IPS DF 6.9 (cell line): ENCODE results near the gene ORC2.

Experiments used
- DNase-seq: peaks from one replicate; pipeline ENCODE4 v3.0.0-alpha.2; 2013; ENCODE audit warnings: low read depth, low spot score
- H3K27ac ChIP-seq: one replicate; pipeline ENCODE4 v1.5.1; 2013; ENCODE audit warnings: low read length, control low read depth
- H3K27me3 ChIP-seq: 2 replicates; pipeline ENCODE4 v1.6.1; 2013; ENCODE audit warnings: mild to moderate bottlenecking, low read length; ENCODE audit not compliant: control insufficient read depth, insufficient read depth
- H3K36me3 ChIP-seq: 2 replicates; pipeline ENCODE4 v1.6.1; 2013; ENCODE audit warnings: low read length; ENCODE audit not compliant: control insufficient read depth, insufficient read depth
- H3K4me1 ChIP-seq: 2 replicates; pipeline ENCODE4 v1.6.1; 2013; ENCODE audit warnings: low read length; ENCODE audit not compliant: control insufficient read depth, insufficient read depth
- H3K4me3 ChIP-seq: 2 replicates; pipeline ENCODE4 v1.5.1; 2013; ENCODE audit warnings: mild to moderate bottlenecking, low read length
- H3K9me3 ChIP-seq: 2 replicates; pipeline ENCODE4 v1.6.1; 2013; ENCODE audit warnings: low read length, inconsistent platforms; ENCODE audit not compliant: control insufficient read depth, insufficient read depth
- WGBS: extraction: QIAGEN DNeasy Blood & Tissue Kit; methylation state at CpG from one replicate; pipeline ENCODE4 v1.1.7; 2013; ENCODE audit warnings: mixed read lengths, missing lambda C conversion rate; ENCODE audit not compliant: insufficient read length, insufficient coverage; 5-methylcytosine and 5-hydroxymethylcytosine counted together

Gene ORC2

GRCh38 chr2:200943527-200944105, 19.8 kb downstream of the ORC2 start:
- no peak for DNase-seq
- H3K4me3 ChIP-seq: no peak overlapping the region
- H3K27ac ChIP-seq: no peak overlapping the region
- H3K27me3 ChIP-seq: no peaks in the 10 kb centered on the region
- H3K36me3 ChIP-seq: peaks cover 11% of the 10 kb centered on the region; the same call in 1 of the 2 replicates
- no CpG with 5 or more reads among the region's 1 CpG for whole genome bisulfite sequencing
- H3K9me3 ChIP-seq: no peaks in the 10 kb centered on the region
- H3K4me1 ChIP-seq: no peaks in the 10 kb centered on the region

- WGBS: no CpG with 5 or more reads among the region's 1 CpG
- Histone ChIP-seq H3K9me3 (no peaks in the 10 kb centered on the region), H3K36me3 (peaks cover 16% of the 10 kb centered on the region; the same call in 1 of the 2 replicates), H3K27ac (no peak overlapping the region), H3K4me3 (no peak overlapping the region), H3K4me1 (no peaks in the 10 kb centered on the region), H3K27me3 (no peaks in the 10 kb centered on the region)
- DNase-seq: no peak
These were observed 23.6 kb downstream of the ORC2 start for GRCh38 chr2:200939832-200940231.

- Histone ChIP-seq H3K27me3 (no peaks in the 10 kb centered on the region), H3K9me3 (no peaks in the 10 kb centered on the region), H3K27ac (no peak overlapping the region), H3K4me3 (no peak overlapping the region), H3K4me1 (no peaks in the 10 kb centered on the region), H3K36me3 (peaks cover 11% of the 10 kb centered on the region; the same call in 1 of the 2 replicates)
- WGBS: no CpG with 5 or more reads among the region's 3 CpGs
- no peak for DNase-seq
These were observed 32.4 kb downstream of the ORC2 start for GRCh38 chr2:200930947-200931626.

GRCh38 chr2:200929334-200930249, 33.9 kb downstream of the ORC2 start:
- Histone ChIP-seq H3K27ac (no peak overlapping the region), H3K27me3 (no peaks in the 10 kb centered on the region), H3K36me3 (peaks cover 9% of the 10 kb centered on the region; the same call in 1 of the 2 replicates), H3K4me1 (no peaks in the 10 kb centered on the region), H3K4me3 (no peak overlapping the region), H3K9me3 (no peaks in the 10 kb centered on the region)
- DNase-seq: no peak
- no CpG with 5 or more reads among the region's 2 CpGs for WGBS

GRCh38 chr2:200922439-200922838, 41.0 kb downstream of the ORC2 start:
- H3K36me3 ChIP-seq: peaks cover 3% of the 10 kb centered on the region; the same call in 1 of the 2 replicates
- no CpG with 5 or more reads among the region's 6 CpGs for WGBS
- H3K4me3 ChIP-seq: no peak overlapping the region
- no peak for DNase-seq
- H3K27ac ChIP-seq: no peak overlapping the region
- H3K4me1 ChIP-seq: no peaks in the 10 kb centered on the region
- no peaks in the 10 kb centered on the region for H3K27me3 ChIP-seq
- no peaks in the 10 kb centered on the region for H3K9me3 ChIP-seq

GRCh38 chr2:200913654-200914053, 49.8 kb downstream of the ORC2 start:
- no peaks in the 10 kb centered on the region for H3K4me1 ChIP-seq
- H3K27ac ChIP-seq: no peak overlapping the region
- H3K27me3 ChIP-seq: no peaks in the 10 kb centered on the region
- no peak overlapping the region for H3K4me3 ChIP-seq
- no peak for DNase-seq
- peaks cover 15% of the 10 kb centered on the region; the same call in 1 of the 2 replicates for H3K36me3 ChIP-seq
- no peaks in the 10 kb centered on the region for H3K9me3 ChIP-seq

- H3K4me1 ChIP-seq: no peaks in the 10 kb centered on the region
- 100% methylated on average over 2 of the region's 4 CpGs for WGBS
- H3K27ac ChIP-seq: no peak overlapping the region
- H3K36me3 ChIP-seq: peaks cover 8% of the 10 kb centered on the region; the same call in 1 of the 2 replicates
- DNase-seq: no peak
- no peaks in the 10 kb centered on the region for H3K9me3 ChIP-seq
- no peak overlapping the region for H3K4me3 ChIP-seq
- no peaks in the 10 kb centered on the region for H3K27me3 ChIP-seq
These were observed 53.5 kb downstream of the ORC2 start for GRCh38 chr2:200909958-200910357.

- WGBS: no CpG with 5 or more reads among the region's 2 CpGs
- Histone ChIP-seq H3K9me3 (no peaks in the 10 kb centered on the region), H3K36me3 (peaks cover 3% of the 10 kb centered on the region; the same call in 1 of the 2 replicates), H3K4me3 (no peak overlapping the region), H3K27me3 (no peaks in the 10 kb centered on the region), H3K27ac (no peak overlapping the region), H3K4me1 (no peaks in the 10 kb centered on the region)
- peak; percentile 35 for DNase-seq
These were observed 57.7 kb downstream of the ORC2 start for GRCh38 chr2:200905618-200906296.

GRCh38 chr2:200901459-200902072, 61.9 kb downstream of the ORC2 start:
- H3K27ac ChIP-seq: no peak overlapping the region
- peak; percentile 73 for DNase-seq
- no CpG with 5 or more reads among the region's 4 CpGs for WGBS
- H3K9me3 ChIP-seq: no peaks in the 10 kb centered on the region
- H3K36me3 ChIP-seq: peaks cover 17% of the 10 kb centered on the region; the same call in 1 of the 2 replicates
- H3K27me3 ChIP-seq: no peaks in the 10 kb centered on the region
- no peak overlapping the region for H3K4me3 ChIP-seq
- H3K4me1 ChIP-seq: no peaks in the 10 kb centered on the region

GRCh38 chr2:200899482-200899881, 64.0 kb downstream of the ORC2 start:
- DNase-seq: no peak
- Histone ChIP-seq H3K27me3 (no peaks in the 10 kb centered on the region), H3K36me3 (peaks cover 24% of the 10 kb centered on the region; the same call in 1 of the 2 replicates), H3K4me1 (no peaks in the 10 kb centered on the region), H3K9me3 (no peaks in the 10 kb centered on the region), H3K27ac (no peak overlapping the region), H3K4me3 (no peak overlapping the region)
